ENCODE measurements around the gene DHDH. TPM values are rescaled to one million over a fixed set of nuclear protein-coding genes. Genes with fewer than 3 reads are reported as not detected.

Gene DHDH
- polyA plus RNA-seq, 3 donors = 0.38 TPM; not detected in 2

DNA sequence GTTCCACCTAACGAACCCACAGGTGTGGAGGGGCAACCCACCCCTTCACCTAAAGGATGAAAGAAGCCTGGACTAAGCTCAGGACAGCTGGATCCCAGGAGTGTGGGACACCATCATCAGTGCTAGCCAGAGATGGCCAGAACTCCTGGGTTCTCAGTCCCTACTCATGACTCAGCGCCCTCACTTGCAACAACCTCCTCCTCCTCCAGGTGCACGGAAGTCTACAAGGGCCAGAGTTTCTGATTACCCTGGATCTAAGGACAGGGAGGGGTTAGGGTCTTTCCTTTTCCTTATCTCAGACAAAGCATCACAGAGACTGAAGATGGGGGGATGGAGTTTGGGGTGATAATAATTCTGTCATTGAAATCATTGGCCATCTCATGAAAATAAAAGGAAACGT, 42.9 kb upstream of the DHDH start:
- Histone ChIP-seq H3K79me2 (ENCODE audit: insufficient read depth, low read length) (no peaks in the 10 kb centered on the region), H3K36me3 (replicated peaks in 1 of 2; ENCODE audit: control insufficient read depth in 1 of 2, insufficient read depth in 2 of 2, low read length in 2 of 2) (no peaks in the 10 kb centered on the region), H3K27me3 (ENCODE audit: control insufficient read depth in 2 of 2, insufficient read depth in 2 of 2, low read length in 2 of 2) (peaks cover 9 to 18% of the 10 kb centered on the region in 2 donors), H2AFZ (ENCODE audit: insufficient read depth, low read depth, low read length, poor library complexity, severe bottlenecking) (no peak overlapping the region), H3K4me1 (ENCODE audit: control insufficient read depth in 1 of 2, insufficient read depth in 2 of 2, low read length in 2 of 2) (peaks cover 0 to 3% of the 10 kb centered on the region in 2 donors), H3K4me3 (replicated peaks in 1 of 3; ENCODE audit: low read depth in 2 of 3, low read length in 3 of 3) (no peak overlapping the region), H4K20me1 (ENCODE audit: insufficient read depth, low read length) (no peaks in the 10 kb centered on the region), H3K9me3 (replicated peaks in 1 of 2; ENCODE audit: control insufficient read depth in 1 of 2, insufficient read depth in 1 of 2, low read length in 2 of 2) (no peaks in the 10 kb centered on the region), H3K27ac (ENCODE audit: low read depth in 1 of 2, low read length in 2 of 2) (no peak overlapping the region), H3K4me2 (replicated peaks; ENCODE audit: extremely low read depth, low read length, poor library complexity, severe bottlenecking) (no peak overlapping the region), H3K9ac (ENCODE audit: insufficient read depth, low read length, poor library complexity, severe bottlenecking) (no peak overlapping the region)
- Mint-ChIP-seq H3K4me1 (peaks cover 3% of the 10 kb centered on the region), H3K9me3 (peaks cover 0 to 9% (median 1%) of the 10 kb centered on the region in 7 donors), H3K27ac (peak overlapping the region in 1 of 7 donors; percentile 60), H3K27me3 (ENCODE audit: low read depth in 3 of 3) (peaks cover 27 to 40% (median 32%) of the 10 kb centered on the region in 3 donors), H3K4me3 (no peak overlapping the region), H3K36me3 (peaks cover 0 to 4% of the 10 kb centered on the region in 2 donors)
- TF ChIP-seq, protein P1, sequence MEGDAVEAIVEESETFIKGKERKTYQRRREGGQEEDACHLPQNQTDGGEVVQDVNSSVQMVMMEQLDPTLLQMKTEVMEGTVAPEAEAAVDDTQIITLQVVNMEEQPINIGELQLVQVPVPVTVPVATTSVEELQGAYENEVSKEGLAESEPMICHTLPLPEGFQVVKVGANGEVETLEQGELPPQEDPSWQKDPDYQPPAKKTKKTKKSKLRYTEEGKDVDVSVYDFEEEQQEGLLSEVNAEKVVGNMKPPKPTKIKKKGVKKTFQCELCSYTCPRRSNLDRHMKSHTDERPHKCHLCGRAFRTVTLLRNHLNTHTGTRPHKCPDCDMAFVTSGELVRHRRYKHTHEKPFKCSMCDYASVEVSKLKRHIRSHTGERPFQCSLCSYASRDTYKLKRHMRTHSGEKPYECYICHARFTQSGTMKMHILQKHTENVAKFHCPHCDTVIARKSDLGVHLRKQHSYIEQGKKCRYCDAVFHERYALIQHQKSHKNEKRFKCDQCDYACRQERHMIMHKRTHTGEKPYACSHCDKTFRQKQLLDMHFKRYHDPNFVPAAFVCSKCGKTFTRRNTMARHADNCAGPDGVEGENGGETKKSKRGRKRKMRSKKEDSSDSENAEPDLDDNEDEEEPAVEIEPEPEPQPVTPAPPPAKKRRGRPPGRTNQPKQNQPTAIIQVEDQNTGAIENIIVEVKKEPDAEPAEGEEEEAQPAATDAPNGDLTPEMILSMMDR (IDR thresholded peaks at IDR 0.05) = no peak
- DNase-seq = no peak
- intact Hi-C loops (cut with micrococcal nuclease) = no loop called here
- no CpG with 5 or more reads among the region's 4 CpGs for WGBS (ENCODE audit: insufficient coverage)

DNA sequence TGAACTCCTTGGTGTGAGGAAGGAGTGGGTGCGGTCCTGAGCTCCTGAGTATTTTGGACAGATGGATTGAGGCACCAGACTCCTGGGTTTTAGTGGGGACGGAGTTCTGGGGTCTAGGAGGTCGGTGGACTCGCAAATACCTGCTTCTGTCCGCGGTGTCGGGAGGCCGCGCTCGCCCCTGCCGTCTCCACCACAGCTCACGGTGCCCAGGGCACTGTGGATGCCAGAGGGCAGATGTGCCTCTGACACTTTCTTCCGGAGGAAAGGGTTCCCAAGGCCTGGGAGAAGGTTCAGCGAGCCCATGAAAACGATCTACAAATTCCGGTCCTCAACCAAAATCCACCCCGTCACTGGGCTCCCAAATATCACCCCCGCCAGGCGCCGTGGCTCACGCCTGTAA, 38.3 kb upstream of the DHDH start:
- peaks cover 46 to 58% (median 53%) of the 10 kb centered on the region in 3 donors for H3K27me3 Mint-ChIP-seq (ENCODE audit: low read depth in 3 of 3)
- H3K9me3 Mint-ChIP-seq = peaks cover 0 to 19% (median 7%) of the 10 kb centered on the region in 7 donors
- intact Hi-C loops (cut with micrococcal nuclease) = loop anchor here in 1 of 2 donors (5.0 kb wide), 1 partner anchor 77 kb away; no protein-coding TSS in a partner anchor
- Histone ChIP-seq H3K27me3 (ENCODE audit: control insufficient read depth in 2 of 2, insufficient read depth in 2 of 2, low read length in 2 of 2) (peaks cover 9 to 31% of the 10 kb centered on the region in 2 donors), H4K20me1 (ENCODE audit: insufficient read depth, low read length) (no peaks in the 10 kb centered on the region), H3K27ac (ENCODE audit: low read depth in 1 of 2, low read length in 2 of 2) (no peak overlapping the region), H3K36me3 (replicated peaks in 1 of 2; ENCODE audit: control insufficient read depth in 1 of 2, insufficient read depth in 2 of 2, low read length in 2 of 2) (no peaks in the 10 kb centered on the region), H3K79me2 (ENCODE audit: insufficient read depth, low read length) (peaks cover 2% of the 10 kb centered on the region), H3K4me3 (replicated peaks in 1 of 3; ENCODE audit: low read depth in 2 of 3, low read length in 3 of 3) (peak overlapping the region in 1 of 3 experiments; percentile 64), H3K9ac (ENCODE audit: insufficient read depth, low read length, poor library complexity, severe bottlenecking) (no peak overlapping the region), H2AFZ (ENCODE audit: insufficient read depth, low read depth, low read length, poor library complexity, severe bottlenecking) (peak overlapping the region; percentile 73), H3K4me1 (ENCODE audit: control insufficient read depth in 1 of 2, insufficient read depth in 2 of 2, low read length in 2 of 2) (peaks cover 12 to 22% of the 10 kb centered on the region in 2 donors), H3K9me3 (replicated peaks in 1 of 2; ENCODE audit: control insufficient read depth in 1 of 2, insufficient read depth in 1 of 2, low read length in 2 of 2) (no peaks in the 10 kb centered on the region), H3K4me2 (replicated peaks; ENCODE audit: extremely low read depth, low read length, poor library complexity, severe bottlenecking) (no peak overlapping the region)
- H3K36me3 Mint-ChIP-seq = peaks cover 0 to 4% of the 10 kb centered on the region in 2 donors
- peak overlapping the region in 1 of 2 donors; percentile 80 for H3K4me3 Mint-ChIP-seq
- WGBS (ENCODE audit: insufficient coverage) = 45% methylated on average over 21 of the region's 21 CpGs
- no peak for DNase-seq
- TF ChIP-seq, protein P1 (IDR thresholded peaks at IDR 0.05) = no peak
- peaks cover 17% of the 10 kb centered on the region for H3K4me1 Mint-ChIP-seq
- peak overlapping the region in 1 of 7 donors; percentile 18 for H3K27ac Mint-ChIP-seq

Data from CD14-positive monocyte (primary cell).